Fibroblast of pulmonary artery (primary cell): Measurements from ENCODE around the gene DOLK.

Experiments
- DNase-seq: peaks from one replicate; pipeline ENCODE4 v3.0.0-alpha.2; 2010; ENCODE audit warnings: low read depth
- H3K4me3 ChIP-seq: replicated peaks from 2 replicates; pipeline ENCODE4 v1.5.1; 2011; ENCODE audit warnings: low read depth, mild to moderate bottlenecking, control low read depth, low read length, moderate library complexity
- TF ChIP-seq, protein P1 (sequence below): IDR thresholded peaks from 2 replicates; pipeline ENCODE4 v1.5.1; 2011; ENCODE audit warnings: mild to moderate bottlenecking, control low read depth, low read length, inconsistent platforms; ENCODE audit errors: missing control alignments

The DOLK gene

DNA sequence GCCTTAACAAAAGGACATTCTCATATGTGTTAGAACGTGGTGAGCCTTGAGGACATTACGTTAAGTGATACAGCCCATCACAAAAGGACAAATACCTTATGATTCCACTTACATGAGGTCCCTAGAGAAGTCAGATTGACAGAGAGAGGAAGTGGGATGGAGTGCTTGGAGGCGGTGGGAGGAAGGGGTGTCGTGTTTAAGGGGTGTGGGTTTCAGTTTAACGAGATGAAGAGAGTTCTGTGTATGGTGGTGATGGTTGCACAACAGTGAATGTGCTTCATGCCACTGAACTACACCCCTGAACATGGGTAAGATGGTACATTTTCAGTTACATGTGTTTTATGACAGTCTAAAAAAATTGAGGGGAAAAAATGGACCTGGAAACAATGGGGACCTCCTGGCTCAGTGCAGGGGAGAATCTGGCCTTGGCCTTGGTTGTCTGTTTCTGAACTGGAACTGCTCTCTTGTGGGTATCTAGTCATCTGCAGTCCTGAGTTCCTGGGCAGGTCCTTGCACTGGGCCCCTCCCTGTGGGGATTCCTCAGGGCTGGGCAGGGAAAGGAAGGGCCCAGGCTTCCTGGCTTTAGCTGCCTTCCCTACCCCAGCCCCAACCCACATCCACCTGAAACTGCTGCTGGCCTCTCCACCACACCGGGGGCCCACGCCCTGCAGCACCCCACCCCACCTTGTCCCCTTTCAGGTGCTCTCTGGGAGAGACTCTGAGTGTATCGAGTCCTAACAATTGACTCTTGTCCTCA is 47.7 kb downstream of the DOLK start:
- no peak for DNase-seq
- TF ChIP-seq, protein P1, sequence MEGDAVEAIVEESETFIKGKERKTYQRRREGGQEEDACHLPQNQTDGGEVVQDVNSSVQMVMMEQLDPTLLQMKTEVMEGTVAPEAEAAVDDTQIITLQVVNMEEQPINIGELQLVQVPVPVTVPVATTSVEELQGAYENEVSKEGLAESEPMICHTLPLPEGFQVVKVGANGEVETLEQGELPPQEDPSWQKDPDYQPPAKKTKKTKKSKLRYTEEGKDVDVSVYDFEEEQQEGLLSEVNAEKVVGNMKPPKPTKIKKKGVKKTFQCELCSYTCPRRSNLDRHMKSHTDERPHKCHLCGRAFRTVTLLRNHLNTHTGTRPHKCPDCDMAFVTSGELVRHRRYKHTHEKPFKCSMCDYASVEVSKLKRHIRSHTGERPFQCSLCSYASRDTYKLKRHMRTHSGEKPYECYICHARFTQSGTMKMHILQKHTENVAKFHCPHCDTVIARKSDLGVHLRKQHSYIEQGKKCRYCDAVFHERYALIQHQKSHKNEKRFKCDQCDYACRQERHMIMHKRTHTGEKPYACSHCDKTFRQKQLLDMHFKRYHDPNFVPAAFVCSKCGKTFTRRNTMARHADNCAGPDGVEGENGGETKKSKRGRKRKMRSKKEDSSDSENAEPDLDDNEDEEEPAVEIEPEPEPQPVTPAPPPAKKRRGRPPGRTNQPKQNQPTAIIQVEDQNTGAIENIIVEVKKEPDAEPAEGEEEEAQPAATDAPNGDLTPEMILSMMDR = no peak
- H3K4me3 ChIP-seq = no peak overlapping the region

DNA sequence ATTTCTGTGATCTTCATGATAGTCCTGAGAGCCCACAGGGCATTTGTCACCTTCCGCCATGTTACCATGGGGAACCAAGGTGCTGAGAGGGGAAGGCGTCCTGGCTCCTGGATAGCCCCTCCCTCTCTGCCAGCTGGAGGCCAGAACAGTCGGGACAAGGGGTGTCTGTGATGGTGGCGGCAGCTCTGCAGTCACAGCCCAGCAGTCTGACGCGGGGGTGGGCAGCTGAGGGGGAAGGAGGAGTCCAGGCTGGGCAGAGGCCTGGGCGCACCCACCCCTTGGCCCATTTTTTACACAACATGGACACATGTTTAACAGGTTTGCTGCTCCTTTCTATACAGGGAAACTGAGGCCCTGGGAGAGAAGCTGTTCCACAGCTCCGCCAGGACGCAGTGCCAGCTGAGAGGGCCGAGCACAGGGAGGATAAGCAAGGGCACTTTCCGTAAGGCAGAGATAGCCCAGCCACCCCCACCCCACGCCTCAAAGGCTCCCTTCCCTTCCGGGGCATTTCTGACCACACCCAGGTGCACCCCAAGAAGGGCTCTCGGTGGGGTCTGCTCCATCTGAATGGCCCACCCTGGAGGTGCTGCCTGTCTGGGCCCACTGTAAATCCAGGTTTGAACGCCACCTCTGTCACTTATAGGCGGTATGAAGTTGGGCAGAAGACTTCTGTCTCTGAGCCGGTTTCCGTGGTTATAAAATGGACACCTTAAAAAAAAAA is 48.4 kb downstream of the DOLK start:
- DNase-seq = no peak
- no peak overlapping the region for H3K4me3 ChIP-seq
- TF ChIP-seq, protein P1 = no peak

DNA sequence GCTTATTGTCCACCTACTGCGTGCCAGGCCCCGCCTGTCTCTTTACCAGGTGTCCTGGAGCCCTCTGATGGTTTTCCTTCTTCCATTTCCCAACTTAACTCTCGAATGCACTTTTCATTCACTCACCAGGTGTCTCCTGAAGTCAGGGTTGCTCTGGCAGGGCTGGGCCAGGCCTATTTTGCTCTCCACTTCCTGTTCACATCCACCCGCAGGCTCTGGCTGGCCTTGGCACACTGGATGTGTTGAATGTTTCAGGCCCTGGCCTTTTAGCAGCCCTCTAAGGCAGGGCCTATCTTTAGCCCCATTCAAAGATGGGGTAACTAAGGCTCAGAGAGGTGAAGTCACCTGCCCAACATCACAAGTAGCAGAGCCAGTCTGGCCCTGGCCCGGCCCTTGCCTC is 49.0 kb downstream of the DOLK start:
- DNase-seq = no peak
- TF ChIP-seq, protein P1 = no peak
- no peak overlapping the region for H3K4me3 ChIP-seq

DNA sequence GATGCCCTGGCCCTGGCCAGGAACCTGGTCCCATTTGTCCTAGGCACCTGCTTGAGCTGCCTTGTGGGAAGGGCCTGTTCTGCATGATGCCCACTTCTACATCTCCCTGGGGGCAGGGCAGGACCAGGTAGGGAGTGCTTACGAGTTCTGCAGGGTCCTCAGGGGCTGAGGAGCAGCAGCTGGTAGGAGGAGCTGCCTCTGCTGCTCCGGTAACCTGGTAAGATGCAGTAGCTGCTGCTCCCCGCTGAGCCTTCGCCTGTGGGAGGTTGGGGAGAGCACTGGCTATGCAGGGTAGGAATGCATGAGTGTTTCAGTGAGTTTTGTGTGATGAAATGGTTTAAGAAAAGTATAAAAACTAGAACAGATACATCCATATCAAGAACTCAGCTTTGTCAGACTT is 51.8 kb downstream of the DOLK start:
- H3K4me3 ChIP-seq = no peak overlapping the region
- TF ChIP-seq, protein P1 = no peak
- no peak for DNase-seq
